SK-N-SH (cell line): Measurements from ENCODE around the gene TET2. TPM values are rescaled to one million over a fixed set of nuclear protein-coding genes. Genes with fewer than 3 reads are reported as not detected.

Experiments used
- CTCF ChIA-PET: fragments of 300-600, 350-600 bp; formaldehyde crosslinking; extraction: SDS; loops from one replicate; lab custom pipeline; 2021; lab: Yijun Ruan, JAX
- POLR2A ChIA-PET: fragments of 350-600 bp; sonication (Branson Sonifier 250); formaldehyde crosslinking; extraction: SDS; loops from one replicate; lab custom pipeline; 2020; ENCODE audit warnings: antibody characterized with exemption, inconsistent platforms; lab: Yijun Ruan, JAX
- DNase-seq: peaks from one replicate; pipeline ENCODE4 v3.0.0; 2012
- H2AFZ ChIP-seq: fragments of 200-600 bp; sonication (generic); 2 replicates; pipeline ENCODE4 v1.8.1; 2016; ENCODE audit warnings: antibody characterized with exemption, mild to moderate bottlenecking, low read depth
- H3F3A ChIP-seq: fragments of 200-600 bp; sonication (generic); replicated peaks from 2 replicates; pipeline ENCODE3; 2016; ENCODE audit warnings: antibody characterized with exemption, mild to moderate bottlenecking; ENCODE audit not compliant: insufficient read depth
- H3K27ac ChIP-seq, 2 experiments: fragments of 200-500 bp in 1 of 2; fragments of 200-600 bp in 1 of 2; sonication (Bioruptor generic) in 1 of 2; sonication (generic), shearing (Covaris generic) in 1 of 2; 2 replicates each; pipeline versions ENCODE4 v1.5.1 to v1.6.1; 2014 to 2016; ENCODE audit warnings: low read depth in 2 of 2, inconsistent platforms in 1 of 2, low read length in 1 of 2, mild to moderate bottlenecking in 1 of 2, mixed read lengths in 1 of 2
- H3K27me3 ChIP-seq: fragments of 200-600 bp; sonication (generic), shearing (Covaris generic); 2 replicates; pipeline ENCODE4 v1.6.1; 2016; ENCODE audit warnings: mixed run types; ENCODE audit not compliant: insufficient read depth
- H3K36me3 ChIP-seq, 2 experiments: fragments of 200-500 bp in 1 of 2; fragments of 200-600 bp in 1 of 2; sonication (Bioruptor generic) in 1 of 2; sonication (generic) in 1 of 2; replicated peaks in 1 of 2; 2 replicates each; pipeline versions ENCODE3 to v1.5.1; 2014 to 2016; ENCODE audit warnings: low read length in 1 of 2, mild to moderate bottlenecking in 1 of 2; ENCODE audit not compliant: insufficient read depth in 2 of 2, control insufficient read depth in 1 of 2
- H3K4me1 ChIP-seq, 2 experiments: fragments of 200-500 bp in 1 of 2; fragments of 200-600 bp in 1 of 2; sonication (Bioruptor generic) in 1 of 2; sonication (generic), shearing (Covaris generic) in 1 of 2; 2 replicates each; pipeline versions ENCODE4 v1.5.1 to v1.6.1; 2014 to 2016; ENCODE audit warnings: low read depth in 1 of 2, low read length in 1 of 2, mixed run types in 1 of 2; ENCODE audit not compliant: insufficient read depth in 2 of 2, control insufficient read depth in 1 of 2
- H3K4me2 ChIP-seq: fragments of 200-600 bp; sonication (generic), shearing (Covaris generic); 2 replicates; pipeline ENCODE4 v1.6.1; 2017; ENCODE audit warnings: mixed run types
- H3K4me3 ChIP-seq, 2 experiments: fragments of 200-500 bp in 1 of 2; fragments of 200-600 bp in 1 of 2; sonication (Bioruptor generic) in 1 of 2; sonication (generic), shearing (Covaris generic) in 1 of 2; 2 replicates each; pipeline versions ENCODE4 v1.5.1 to v1.8.1; 2014 to 2016; ENCODE audit warnings: low read depth in 2 of 2, inconsistent platforms in 1 of 2, low read length in 1 of 2, mild to moderate bottlenecking in 1 of 2, mixed read lengths in 1 of 2, moderate library complexity in 1 of 2
- H3K79me2 ChIP-seq: fragments of 200-600 bp; sonication (generic); 2 replicates; pipeline ENCODE4 v1.8.1; 2017; ENCODE audit warnings: mild to moderate bottlenecking; ENCODE audit not compliant: insufficient read depth
- H3K9ac ChIP-seq: fragments of 200-600 bp; sonication (generic); 2 replicates; pipeline ENCODE4 v1.6.1; 2017; ENCODE audit warnings: mixed run types
- H3K9me2 ChIP-seq: fragments of 200-600 bp; sonication (generic); 2 replicates; pipeline ENCODE4 v1.6.1; 2017; ENCODE audit warnings: mixed run types
- H3K9me3 ChIP-seq: fragments of 200-600 bp; sonication (generic); 2 replicates; pipeline ENCODE4 v1.6.1; 2017; ENCODE audit warnings: mixed run types, mild to moderate bottlenecking, moderate library complexity
- H4K20me1 ChIP-seq: fragments of 200-600 bp; sonication (generic); 2 replicates; pipeline ENCODE4 v1.6.1; 2017; ENCODE audit warnings: mild to moderate bottlenecking, mixed run types; ENCODE audit not compliant: insufficient read depth
- EP300 ChIP-seq, 2 experiments: IDR thresholded peaks; 2 replicates each; pipeline versions ENCODE4 v1.4.0 to v1.6.1; 2012; ENCODE audit warnings: borderline replicate concordance in 1 of 2, low read depth in 1 of 2, low read length in 1 of 2
- EZH2phosphoT487 ChIP-seq: fragments of 200-600 bp; sonication (generic); IDR thresholded peaks from 2 replicates; pipeline ENCODE4 v1.6.1; 2017; ENCODE audit warnings: low read depth, mixed run types, mild to moderate bottlenecking, antibody characterized with exemption, moderate library complexity, borderline replicate concordance
- FOSL2 ChIP-seq: IDR thresholded peaks from 2 replicates; pipeline ENCODE4 v1.4.0; 2012; ENCODE audit warnings: low read depth, mild to moderate bottlenecking, moderate library complexity, borderline replicate concordance
- FOXJ3 ChIP-seq: sonication (generic); formaldehyde crosslinking; IDR thresholded peaks from 2 replicates; pipeline ENCODE4 v1.5.1; 2020; ENCODE audit warnings: mild to moderate bottlenecking, missing genetic modification reagents
- FOXM1 ChIP-seq: IDR thresholded peaks from 2 replicates; pipeline ENCODE4 v1.4.0; 2012; ENCODE audit warnings: low read depth, mild to moderate bottlenecking
- GABPA ChIP-seq: IDR thresholded peaks from 2 replicates; pipeline ENCODE4 v1.4.0; 2012; ENCODE audit warnings: low read depth, mild to moderate bottlenecking
- MXI1 ChIP-seq: IDR thresholded peaks from 2 replicates; pipeline ENCODE4 v1.6.1; 2012; ENCODE audit warnings: mild to moderate bottlenecking, low read depth, low read length, improper control_type of control experiment
- NFIC ChIP-seq: IDR thresholded peaks from 2 replicates; pipeline ENCODE4 v1.4.0; 2012; ENCODE audit warnings: borderline replicate concordance
- POLR2AphosphoS5 ChIP-seq: IDR thresholded peaks from 2 replicates; pipeline ENCODE4 v1.6.1; 2012; ENCODE audit warnings: low read depth, low read length
- RCOR1 ChIP-seq: fragments of 150-350 bp; IDR thresholded peaks from 2 replicates; pipeline ENCODE4 v1.6.1; 2017; ENCODE audit warnings: antibody characterized with exemption, low read length
- RXRA ChIP-seq: IDR thresholded peaks from 2 replicates; pipeline ENCODE4 v1.4.0; 2012; ENCODE audit warnings: low read depth, mild to moderate bottlenecking, borderline replicate concordance
- SIN3A ChIP-seq: IDR thresholded peaks from 2 replicates; pipeline ENCODE4 v1.6.1; 2012; ENCODE audit warnings: low read depth, mild to moderate bottlenecking, low read length, moderate library complexity, borderline replicate concordance
- SMC3 ChIP-seq: IDR thresholded peaks from 2 replicates; pipeline ENCODE4 v1.6.1; 2012; ENCODE audit warnings: low read depth, low read length, improper control_type of control experiment
- TCF12 ChIP-seq: IDR thresholded peaks from 2 replicates; pipeline ENCODE4 v1.4.0; 2012
- WGBS: methylation state at CpG from one replicate; pipeline ENCODE4 v1.1.6; 2017; ENCODE audit warnings: low lambda C conversion rate; 5-methylcytosine and 5-hydroxymethylcytosine counted together
- polyA plus RNA-seq, 3 experiments: library from polyadenylated mRNA; depleted of rRNA; stranded (reverse); fragments of >200 nt; gene quantifications; 2 replicates each; pipeline ENCODE4 v1.2.3, GENCODE V29; 2012
- TF ChIP-seq, protein P1 (sequence below): IDR thresholded peaks from 2 replicates; pipeline ENCODE4 v1.4.0; 2012; ENCODE audit warnings: low read depth, borderline replicate concordance
- TF ChIP-seq, protein P2 (sequence below): fragments of 200-600 bp; sonication (generic); IDR thresholded peaks from 2 replicates; pipeline ENCODE4 v1.6.1; 2017; ENCODE audit warnings: antibody characterized with exemption, mild to moderate bottlenecking, moderate library complexity

TET2 gene
- polyA plus RNA-seq, 1 of the 3 experiments (the other 2 are of a cell fraction) = 3.5 TPM

DNA sequence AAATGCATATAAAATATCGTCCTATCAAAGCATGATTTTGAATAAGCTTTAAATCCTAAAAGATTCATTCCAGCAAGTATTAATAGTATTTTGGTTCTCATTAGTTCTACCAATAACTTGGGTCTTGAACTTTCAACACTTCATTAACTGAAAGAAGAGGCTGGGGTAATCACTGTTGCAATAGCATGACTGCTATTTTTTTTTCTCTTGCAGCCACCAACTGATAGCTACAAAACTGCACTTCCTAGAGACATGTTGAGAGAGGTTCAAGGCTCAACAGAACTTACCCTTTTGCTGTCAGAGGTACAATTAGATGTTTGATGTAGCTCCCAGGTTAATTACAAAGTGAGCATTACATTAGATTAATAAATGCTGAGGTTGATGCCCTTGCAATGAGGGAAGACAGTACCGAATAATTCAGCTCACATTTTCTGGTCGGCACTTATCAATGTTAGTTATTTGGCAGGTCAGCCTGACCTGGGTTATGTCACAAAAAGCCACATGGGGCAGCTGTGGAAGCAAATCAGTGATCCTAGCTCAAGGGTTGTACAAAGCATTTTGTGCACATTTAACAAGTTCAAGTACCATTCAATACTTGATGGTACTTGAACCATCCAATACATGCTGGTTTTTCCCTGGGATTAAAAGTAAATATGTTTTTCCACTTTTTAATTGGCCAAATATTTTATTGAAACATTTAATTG lies 29.9 kb upstream of the TET2 start:
- CTCF ChIA-PET = interaction anchor here (0.7 kb wide), 1 partner anchor 10 kb away, joined by 3 read pairs; no protein-coding TSS in a partner anchor
- H3F3A ChIP-seq = no peaks in the 10 kb centered on the region
- no peak overlapping the region for H2AFZ ChIP-seq

DNA sequence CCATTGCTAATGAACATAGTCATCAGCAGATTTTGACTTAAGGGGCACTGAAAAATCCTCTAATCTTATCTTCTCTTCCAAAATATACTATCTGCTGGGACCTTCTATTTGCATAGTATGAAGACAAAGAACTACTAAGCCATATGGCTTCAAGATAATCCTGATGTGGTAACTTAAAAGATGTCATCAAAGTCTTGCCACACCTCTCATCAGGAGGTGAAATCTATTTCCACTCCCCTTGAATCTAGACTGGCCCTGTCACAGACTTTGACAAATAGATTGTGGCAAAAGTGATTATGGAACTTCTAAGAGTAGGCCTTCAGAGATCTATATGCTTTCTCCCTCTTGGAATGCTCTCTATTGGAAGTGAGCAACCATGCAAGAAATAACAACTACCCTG lies 27.3 kb upstream of the TET2 start:
- no peak overlapping the region for H3K9ac ChIP-seq
- no peaks in the 10 kb centered on the region for H3K9me2 ChIP-seq
- no peaks in the 10 kb centered on the region for H3K36me3 ChIP-seq
- CTCF ChIA-PET = interaction anchor here (1.0 kb wide), 1 partner anchor 21 kb away, joined by 3 read pairs; no protein-coding TSS in a partner anchor
- H3F3A ChIP-seq = no peaks in the 10 kb centered on the region
- no peak overlapping the region for H3K27ac ChIP-seq
- TF ChIP-seq, protein P1, sequence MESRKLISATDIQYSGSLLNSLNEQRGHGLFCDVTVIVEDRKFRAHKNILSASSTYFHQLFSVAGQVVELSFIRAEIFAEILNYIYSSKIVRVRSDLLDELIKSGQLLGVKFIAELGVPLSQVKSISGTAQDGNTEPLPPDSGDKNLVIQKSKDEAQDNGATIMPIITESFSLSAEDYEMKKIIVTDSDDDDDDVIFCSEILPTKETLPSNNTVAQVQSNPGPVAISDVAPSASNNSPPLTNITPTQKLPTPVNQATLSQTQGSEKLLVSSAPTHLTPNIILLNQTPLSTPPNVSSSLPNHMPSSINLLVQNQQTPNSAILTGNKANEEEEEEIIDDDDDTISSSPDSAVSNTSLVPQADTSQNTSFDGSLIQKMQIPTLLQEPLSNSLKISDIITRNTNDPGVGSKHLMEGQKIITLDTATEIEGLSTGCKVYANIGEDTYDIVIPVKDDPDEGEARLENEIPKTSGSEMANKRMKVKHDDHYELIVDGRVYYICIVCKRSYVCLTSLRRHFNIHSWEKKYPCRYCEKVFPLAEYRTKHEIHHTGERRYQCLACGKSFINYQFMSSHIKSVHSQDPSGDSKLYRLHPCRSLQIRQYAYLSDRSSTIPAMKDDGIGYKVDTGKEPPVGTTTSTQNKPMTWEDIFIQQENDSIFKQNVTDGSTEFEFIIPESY = no peak
- no peak for TF ChIP-seq SIN3A
- no peak for TF ChIP-seq NFIC
- TF ChIP-seq, protein P2, sequence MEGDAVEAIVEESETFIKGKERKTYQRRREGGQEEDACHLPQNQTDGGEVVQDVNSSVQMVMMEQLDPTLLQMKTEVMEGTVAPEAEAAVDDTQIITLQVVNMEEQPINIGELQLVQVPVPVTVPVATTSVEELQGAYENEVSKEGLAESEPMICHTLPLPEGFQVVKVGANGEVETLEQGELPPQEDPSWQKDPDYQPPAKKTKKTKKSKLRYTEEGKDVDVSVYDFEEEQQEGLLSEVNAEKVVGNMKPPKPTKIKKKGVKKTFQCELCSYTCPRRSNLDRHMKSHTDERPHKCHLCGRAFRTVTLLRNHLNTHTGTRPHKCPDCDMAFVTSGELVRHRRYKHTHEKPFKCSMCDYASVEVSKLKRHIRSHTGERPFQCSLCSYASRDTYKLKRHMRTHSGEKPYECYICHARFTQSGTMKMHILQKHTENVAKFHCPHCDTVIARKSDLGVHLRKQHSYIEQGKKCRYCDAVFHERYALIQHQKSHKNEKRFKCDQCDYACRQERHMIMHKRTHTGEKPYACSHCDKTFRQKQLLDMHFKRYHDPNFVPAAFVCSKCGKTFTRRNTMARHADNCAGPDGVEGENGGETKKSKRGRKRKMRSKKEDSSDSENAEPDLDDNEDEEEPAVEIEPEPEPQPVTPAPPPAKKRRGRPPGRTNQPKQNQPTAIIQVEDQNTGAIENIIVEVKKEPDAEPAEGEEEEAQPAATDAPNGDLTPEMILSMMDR = no peak
- no peak for TF ChIP-seq POLR2AphosphoS5
- TF ChIP-seq FOXJ3 (CRISPR knock-in tag) = no peak
- no peak for TF ChIP-seq RCOR1
- TF ChIP-seq EP300 (IDR thresholded peaks at IDR 0.05; ENCODE audit: borderline replicate concordance in 1 of 2, low read depth in 1 of 2, low read length in 1 of 2) = no peak
- TF ChIP-seq SMC3 = no peak
- no peak for TF ChIP-seq EZH2phosphoT487
- TF ChIP-seq, all 33 proteins: peak for 0
- no peak for DNase-seq
- H3K79me2 ChIP-seq = no peaks in the 10 kb centered on the region
- H3K4me2 ChIP-seq = no peak overlapping the region
- H4K20me1 ChIP-seq = no peaks in the 10 kb centered on the region
- POLR2A ChIA-PET = no interaction called here
- no peak overlapping the region for H3K4me3 ChIP-seq
- no peaks in the 10 kb centered on the region for H3K9me3 ChIP-seq
- no peak overlapping the region for H2AFZ ChIP-seq
- H3K27me3 ChIP-seq = no peaks in the 10 kb centered on the region
- H3K4me1 ChIP-seq = no peaks in the 10 kb centered on the region; a peak in 1 of 4 replicates

More for the DNA sequence above, 29.9 kb upstream of the TET2 start:
- TF ChIP-seq FOSL2 = no peak
- TF ChIP-seq FOXM1 = no peak
- TF ChIP-seq TCF12 = no peak
- no peak for TF ChIP-seq GABPA
- TF ChIP-seq MXI1 = no peak
- TF ChIP-seq, protein P1 = no peak
- TF ChIP-seq RXRA = no peak
- Histone ChIP-seq H3K4me1 (no peaks in the 10 kb centered on the region; a peak in 1 of 4 replicates), H3K36me3 (no peaks in the 10 kb centered on the region), H3K4me2 (no peak overlapping the region), H3K79me2 (no peaks in the 10 kb centered on the region), H3K9me2 (no peaks in the 10 kb centered on the region), H3K27ac (no peak overlapping the region), H4K20me1 (no peaks in the 10 kb centered on the region), H3K27me3 (no peaks in the 10 kb centered on the region), H3K9me3 (no peaks in the 10 kb centered on the region), H3K4me3 (no peak overlapping the region), H3K9ac (no peak overlapping the region)
- 42% methylated on average over 3 of the region's 3 CpGs for WGBS
- DNase-seq = no peak
- POLR2A ChIA-PET = no interaction called here
